Hepatocyte (in vitro differentiated cells): Measurements from ENCODE around the gene CFAP91. TPM values are rescaled to one million over a fixed set of nuclear protein-coding genes. Genes with fewer than 3 reads are reported as not detected.

Experiments
- DNase-seq: peaks from one replicate; pipeline ENCODE4 v3.0.0-alpha.2; 2016; ENCODE audit warnings: low spot score
- H2AFZ ChIP-seq: fragments of 200-600 bp; sonication (generic); 2 replicates; pipeline ENCODE4 v1.6.0; 2016; ENCODE audit warnings: antibody characterized with exemption, mild to moderate bottlenecking
- H3K27ac ChIP-seq: fragments of 200-600 bp; sonication (generic); 2 replicates; pipeline ENCODE4 v1.5.1; 2016; ENCODE audit warnings: mild to moderate bottlenecking
- H3K27me3 ChIP-seq: fragments of 200-600 bp; sonication (generic); 2 replicates; pipeline ENCODE4 v1.6.1; 2016
- H3K36me3 ChIP-seq: fragments of 200-600 bp; sonication (generic); replicated peaks from 2 replicates; pipeline ENCODE4 v1.5.1; 2016; ENCODE audit warnings: low read depth; ENCODE audit not compliant: insufficient read depth
- H3K4me1 ChIP-seq: fragments of 200-600 bp; sonication (generic); 2 replicates; pipeline ENCODE4 v1.5.1; 2016; ENCODE audit warnings: mild to moderate bottlenecking, moderate library complexity; ENCODE audit not compliant: insufficient read depth
- H3K4me2 ChIP-seq: fragments of 200-600 bp; sonication (generic); 2 replicates; pipeline ENCODE4 v1.6.0; 2016
- H3K4me3 ChIP-seq: fragments of 200-600 bp; sonication (generic); 2 replicates; pipeline ENCODE4 v1.5.1; 2016; ENCODE audit warnings: mild to moderate bottlenecking
- H3K79me2 ChIP-seq: fragments of 200-600 bp; sonication (generic); 2 replicates; pipeline ENCODE4 v1.6.0; 2017; ENCODE audit warnings: mild to moderate bottlenecking
- H3K9me2 ChIP-seq: fragments of 200-600 bp; sonication (generic); replicated peaks from 2 replicates; pipeline ENCODE4 v1.6.0; 2017; ENCODE audit warnings: mild to moderate bottlenecking; ENCODE audit not compliant: insufficient read depth
- H3K9me3 ChIP-seq: fragments of 200-600 bp; sonication (generic); 2 replicates; pipeline ENCODE4 v1.5.1; 2016; ENCODE audit warnings: low read depth, mild to moderate bottlenecking
- H4K20me1 ChIP-seq: fragments of 200-600 bp; sonication (generic); 2 replicates; pipeline ENCODE4 v1.6.0; 2016; ENCODE audit warnings: mild to moderate bottlenecking; ENCODE audit not compliant: insufficient read depth, poor library complexity, severe bottlenecking
- CTCF ChIP-seq: fragments of 200-600 bp; sonication (generic); IDR thresholded peaks from 2 replicates; pipeline ENCODE4 v1.5.1; 2016; ENCODE audit warnings: antibody characterized with exemption, mild to moderate bottlenecking; ENCODE audit not compliant: poor library complexity
- EZH2 ChIP-seq: fragments of 200-600 bp; sonication (generic); IDR thresholded peaks from 2 replicates; pipeline ENCODE4 v1.6.1; 2016; ENCODE audit warnings: antibody characterized with exemption, mild to moderate bottlenecking, borderline replicate concordance
- EZH2phosphoT487 ChIP-seq: fragments of 200-600 bp; sonication (generic); IDR thresholded peaks from one replicate; pipeline ENCODE4 v1.6.1; 2018; ENCODE audit warnings: antibody characterized with exemption, mild to moderate bottlenecking, low read depth, moderate library complexity; ENCODE audit not compliant: unreplicated experiment, severe bottlenecking
- WGBS: methylation state at CpG from one replicate; pipeline ENCODE4 v1.1.6; 2016; ENCODE audit warnings: low lambda C conversion rate; ENCODE audit errors: missing lambda C conversion rate; 5-methylcytosine and 5-hydroxymethylcytosine counted together
- polyA plus RNA-seq: library from polyadenylated mRNA; unstranded; fragments of >200 nt; fragmentation: Nextera tagmentation; extraction: Ambion mirVana; gene quantifications from 2 replicates; pipeline ENCODE4 v1.2.1, GENCODE V29; 2016
- total RNA-seq: library from RNA; depleted of rRNA; stranded (reverse); fragments of >200 nt; gene quantifications from 2 replicates; pipeline ENCODE4 v1.2.3, GENCODE V29; 2014

CFAP91 gene
- total and polyA plus RNA-seq, 2 experiments from 2014 or later: 1.4 TPM; not detected in 1

DNA sequence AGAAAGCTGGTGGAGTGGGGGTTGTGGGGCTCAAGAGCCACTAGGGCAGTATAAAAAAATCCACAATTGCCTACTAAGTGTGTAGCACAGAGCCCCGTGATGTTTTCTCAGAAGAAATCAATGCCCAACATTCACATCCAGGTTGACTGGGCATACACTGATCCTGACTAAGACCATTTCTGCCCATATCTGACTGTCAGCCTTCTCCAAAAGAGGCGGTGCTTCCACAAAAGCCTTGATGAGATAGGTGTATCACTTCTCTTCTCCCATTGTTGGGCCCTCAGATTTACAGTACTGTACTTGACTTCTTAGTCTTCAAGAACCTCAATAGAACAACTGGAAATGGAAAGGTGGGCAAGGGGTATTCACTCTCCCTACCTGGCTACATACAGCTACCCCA, 43.8 kb upstream of the CFAP91 start:
- Histone ChIP-seq H4K20me1 (no peaks in the 10 kb centered on the region), H3K79me2 (no peaks in the 10 kb centered on the region), H3K4me1 (peaks cover 27% of the 10 kb centered on the region), H3K4me3 (no peak overlapping the region), H3K27ac (no peak overlapping the region), H2AFZ (no peak overlapping the region), H3K4me2 (no peak overlapping the region), H3K36me3 (no peaks in the 10 kb centered on the region), H3K27me3 (no peaks in the 10 kb centered on the region), H3K9me3 (no peaks in the 10 kb centered on the region), H3K9me2 (no peaks in the 10 kb centered on the region)
- no peak for DNase-seq
- no peak for TF ChIP-seq EZH2
- 91% methylated on average over 2 of the region's 2 CpGs for WGBS

GRCh38 chr3:119659606-119660291, 43.1 kb upstream of the CFAP91 start:
- no peaks in the 10 kb centered on the region for H3K27me3 ChIP-seq
- H3K9me2 ChIP-seq: no peaks in the 10 kb centered on the region
- H3K36me3 ChIP-seq: no peaks in the 10 kb centered on the region
- H3K4me1 ChIP-seq: peaks cover 29% of the 10 kb centered on the region
- no peak overlapping the region for H3K4me2 ChIP-seq
- no peak overlapping the region for H3K4me3 ChIP-seq
- no peaks in the 10 kb centered on the region for H4K20me1 ChIP-seq
- TF ChIP-seq CTCF (no peak), EZH2phosphoT487 (no peak), EZH2 (no peak)
- H3K79me2 ChIP-seq: no peaks in the 10 kb centered on the region
- DNase-seq: no peak
- no peak overlapping the region for H2AFZ ChIP-seq
- 98% methylated on average over 9 of the region's 9 CpGs for WGBS
- no peak overlapping the region for H3K27ac ChIP-seq
- no peaks in the 10 kb centered on the region for H3K9me3 ChIP-seq

DNA sequence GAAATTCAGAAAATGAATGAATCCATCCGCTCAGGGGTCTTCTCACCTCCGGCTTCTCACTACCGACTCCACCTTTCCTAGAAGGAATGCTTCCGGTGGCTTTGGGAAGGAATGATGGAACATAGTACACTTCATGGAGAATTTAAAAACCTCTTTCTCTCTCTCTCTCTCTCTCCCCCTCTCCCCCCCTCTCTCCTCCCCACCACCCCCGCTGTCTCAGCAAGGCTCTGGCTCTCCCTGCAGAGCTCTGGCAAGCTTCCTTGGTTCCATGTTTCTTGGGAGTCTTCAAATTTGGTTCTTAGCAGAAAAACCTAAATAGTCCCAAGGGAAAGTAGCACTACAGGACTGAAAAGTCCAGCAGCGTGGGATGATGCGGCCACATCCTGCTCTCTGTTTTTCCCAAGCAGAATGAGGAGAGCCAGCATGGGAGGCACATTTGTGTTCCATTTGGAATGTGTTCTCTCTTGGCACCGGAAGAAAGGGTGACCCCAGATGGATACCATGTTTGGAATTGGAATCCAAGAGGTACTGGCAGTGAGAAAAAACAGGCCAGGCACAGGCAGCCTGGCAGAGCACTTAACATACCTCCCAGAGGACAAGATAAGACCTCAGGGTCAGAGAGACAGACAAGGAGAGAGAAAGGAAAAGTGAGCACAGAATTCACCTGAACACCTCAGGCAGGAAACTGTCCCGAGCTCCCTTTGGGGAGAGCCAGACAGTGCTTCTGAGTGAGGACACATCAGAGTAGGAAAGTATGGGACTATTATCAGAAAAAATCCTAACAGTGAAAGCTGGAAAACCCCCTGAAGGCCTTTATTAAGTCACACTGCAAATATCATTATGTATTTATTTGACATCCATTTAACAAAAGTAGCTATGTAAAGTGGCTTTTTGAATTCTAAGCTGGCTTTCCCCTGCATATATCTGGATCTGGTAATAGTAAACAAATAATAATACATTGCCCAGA, 42.1 kb upstream of the CFAP91 start, which contains the start of gene POPDC2:
Gene POPDC2, minus strand, starts transcription at position 116 of the 967 bp plus-strand sequence. CDS start 166 bp downstream, outside the sequence.
- no peaks in the 10 kb centered on the region for H3K36me3 ChIP-seq
- TF ChIP-seq EZH2 (no peak), EZH2phosphoT487 (no peak), CTCF (no peak)
- no peaks in the 10 kb centered on the region for H3K9me2 ChIP-seq
- no peaks in the 10 kb centered on the region for H3K9me3 ChIP-seq
- no peaks in the 10 kb centered on the region for H4K20me1 ChIP-seq
- H3K4me3 ChIP-seq: no peak within 1 kb of the TSS
- H2AFZ ChIP-seq: no peak within 1 kb of the TSS
- H3K79me2 ChIP-seq: no peaks in the 10 kb centered on the region
- no peaks in the 10 kb centered on the region for H3K27me3 ChIP-seq
- peak within 1 kb of the TSS; percentile 23 for H3K4me2 ChIP-seq
- no peak for DNase-seq
- 71% methylated on average over 8 of the region's 9 CpGs for WGBS
- peaks cover 37% of the 10 kb centered on the region for H3K4me1 ChIP-seq
- peak within 1 kb of the TSS; percentile 34 for H3K27ac ChIP-seq
